Activated CD4-positive, alpha-beta T cell treated with anti-CD3 and anti-CD28 coated beads, Interleukin-2, Interleukin-6, amounts not matched to agents 100 ng/mL and 50 ng/mL, durations not matched to agents 16 hours and 8 hours (primary cell): ENCODE results near the gene MEGF9.
"Not testable (repeated sequence)": the region's sequence is repeated elsewhere in the genome, so short reads cannot be mapped to it uniquely, and the experiment has no call there.

Experiments
- DNase-seq: peaks from one replicate; pipeline ENCODE4 v3.0.0-alpha.2; 2020

Gene MEGF9

DNA sequence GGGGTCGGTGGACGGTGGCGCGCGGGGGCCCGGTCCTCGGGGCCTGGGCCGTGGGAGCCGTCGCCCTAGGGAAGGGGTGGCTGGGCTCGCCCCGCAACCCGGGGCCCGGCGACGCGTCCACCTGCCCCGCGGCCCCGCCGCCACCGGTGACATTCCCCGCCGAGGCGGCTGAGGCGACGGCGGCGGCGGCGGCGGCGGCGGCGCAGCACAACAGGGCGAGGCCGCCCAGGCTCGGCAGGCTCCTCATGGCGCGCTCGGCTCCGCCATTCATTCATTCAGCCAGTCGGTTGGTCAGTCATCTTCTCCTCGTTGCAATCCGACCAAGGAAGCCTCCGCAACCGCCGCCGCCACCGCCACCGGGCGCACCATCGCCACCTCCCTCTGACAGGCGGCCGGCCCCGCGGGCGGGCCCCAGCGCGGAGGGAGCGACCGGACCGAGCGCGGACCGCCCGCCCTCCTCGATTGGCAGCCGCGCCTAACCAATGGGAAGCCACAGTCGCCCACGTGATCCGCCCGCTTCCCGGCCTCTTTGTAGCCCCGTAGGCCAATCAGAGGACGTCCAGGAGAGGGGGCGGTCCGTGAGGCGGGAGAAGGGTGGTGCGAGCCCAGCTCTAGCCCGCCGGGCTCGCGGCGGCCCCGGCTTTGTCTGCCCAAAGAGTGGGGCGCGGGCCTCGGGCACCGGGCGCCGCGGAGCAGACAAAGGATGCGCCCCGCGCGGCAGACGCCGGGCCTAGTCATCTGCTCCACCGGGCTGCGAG, at the start of gene MEGF9:
TSS of gene MEGF9 (minus strand) at position 383 of the 758 bp plus-strand sequence. CDS start at position 271, 112 bp downstream.
- DNase-seq = peak; percentile 98

DNA sequence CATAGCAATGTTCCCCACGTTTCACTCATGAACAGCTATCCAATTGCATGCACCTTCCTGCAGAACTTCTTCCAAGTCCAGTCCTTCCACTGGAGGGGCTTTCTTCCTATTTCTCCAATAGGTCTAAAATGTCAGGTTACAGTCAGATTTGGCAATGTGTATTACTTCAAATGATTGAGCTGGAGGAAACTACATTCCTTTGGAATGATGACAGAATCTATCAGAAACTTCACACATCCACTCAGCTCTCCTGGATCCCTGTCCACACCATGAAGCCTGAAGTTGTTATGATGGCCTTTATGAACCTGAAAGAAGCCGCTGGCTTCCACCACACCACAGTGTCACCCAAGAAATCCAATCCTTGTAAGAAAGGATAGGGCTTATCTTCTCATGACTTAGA, 46.7 kb upstream of the MEGF9 start:
- no peak for DNase-seq

DNA sequence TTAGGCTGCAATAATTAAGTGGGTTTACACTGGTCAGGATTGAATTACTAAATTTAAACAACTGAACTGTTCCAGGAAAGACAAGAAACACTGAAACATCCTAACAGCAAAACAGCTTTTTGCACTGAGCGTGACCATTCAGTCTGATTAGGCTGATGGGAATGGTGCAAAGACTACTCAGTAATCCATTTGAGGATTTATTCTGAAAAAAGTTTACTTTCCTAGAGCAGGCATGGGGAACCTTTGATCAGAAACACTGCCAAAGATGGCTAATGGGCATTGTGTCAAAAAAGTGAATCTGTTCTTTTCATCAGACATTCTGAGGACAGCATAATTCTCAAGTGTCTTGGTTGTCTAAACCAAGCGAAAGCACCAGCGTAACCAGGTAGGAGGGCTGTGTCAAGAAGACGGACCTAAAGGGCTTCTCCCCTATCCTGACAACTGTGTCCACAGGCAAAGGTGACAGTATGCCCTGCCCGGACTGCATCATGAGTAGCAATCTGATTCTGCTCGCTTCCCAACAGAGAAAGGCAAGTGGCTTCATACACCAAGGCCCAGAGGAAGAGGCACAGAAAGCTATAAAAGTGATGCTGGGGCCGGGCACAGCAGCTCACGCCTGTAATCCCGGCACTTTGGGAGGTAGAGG, 45.6 kb upstream of the MEGF9 start:
- DNase-seq = no peak

DNA sequence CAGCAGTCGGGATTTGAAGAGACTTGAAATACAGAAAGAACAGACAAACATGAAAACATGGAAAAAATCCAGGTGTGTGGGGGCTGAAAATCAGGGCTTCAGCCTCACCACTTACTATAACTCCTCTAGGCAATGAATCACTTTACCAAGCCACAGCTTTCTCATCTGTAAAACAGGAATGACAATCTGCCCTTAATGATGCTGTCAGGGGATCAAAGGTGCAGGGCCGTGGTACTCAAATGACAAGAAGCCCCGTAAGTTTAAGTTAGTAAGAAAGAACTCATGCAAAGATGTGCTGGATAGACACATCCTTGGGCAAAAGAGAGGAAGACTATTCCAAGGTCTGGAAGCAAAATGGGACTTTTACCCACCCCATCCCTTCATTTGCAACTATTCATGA, 44.3 kb upstream of the MEGF9 start:
- peak; percentile 18 for DNase-seq

DNA sequence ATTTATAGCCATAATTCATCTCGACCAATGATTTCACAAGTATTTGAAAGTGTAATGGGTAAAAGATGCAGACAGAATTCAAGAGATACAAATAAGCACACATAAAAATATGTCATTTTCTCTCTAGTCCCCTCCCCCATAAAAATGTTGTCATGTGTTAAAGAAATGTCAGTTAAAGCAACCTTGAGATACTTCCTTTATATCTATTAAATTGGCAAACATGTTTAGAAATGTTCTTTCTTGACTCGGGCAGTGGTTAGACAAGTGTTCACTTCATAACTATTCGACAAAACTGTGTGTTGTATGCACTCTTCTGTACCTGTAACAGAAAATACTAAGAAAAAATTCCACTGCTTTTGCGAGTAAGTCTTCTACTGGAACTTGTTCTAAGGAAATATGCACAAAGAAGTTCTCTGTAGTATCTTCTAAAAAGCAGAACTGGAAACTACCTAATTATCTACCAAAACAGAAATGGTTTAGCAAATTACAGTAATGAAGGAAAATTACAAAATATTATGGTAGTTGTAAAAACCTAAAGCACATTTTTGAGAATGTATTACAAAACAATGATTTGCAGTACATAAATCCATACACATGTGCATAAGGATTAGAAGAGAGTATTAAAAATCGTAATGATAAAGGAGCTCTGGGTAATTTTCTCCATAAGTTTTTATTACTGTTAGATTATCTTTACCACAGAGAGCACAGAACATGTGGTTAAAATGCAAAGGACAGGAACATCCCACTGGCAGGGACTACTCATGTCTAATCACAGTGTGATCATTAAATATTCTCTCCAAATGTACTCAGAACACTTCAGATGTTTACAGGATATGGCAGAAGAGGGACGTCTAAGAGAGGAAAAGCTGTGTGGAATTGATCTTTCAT, 43.0 kb upstream of the MEGF9 start:
- DNase-seq = no peak

DNA sequence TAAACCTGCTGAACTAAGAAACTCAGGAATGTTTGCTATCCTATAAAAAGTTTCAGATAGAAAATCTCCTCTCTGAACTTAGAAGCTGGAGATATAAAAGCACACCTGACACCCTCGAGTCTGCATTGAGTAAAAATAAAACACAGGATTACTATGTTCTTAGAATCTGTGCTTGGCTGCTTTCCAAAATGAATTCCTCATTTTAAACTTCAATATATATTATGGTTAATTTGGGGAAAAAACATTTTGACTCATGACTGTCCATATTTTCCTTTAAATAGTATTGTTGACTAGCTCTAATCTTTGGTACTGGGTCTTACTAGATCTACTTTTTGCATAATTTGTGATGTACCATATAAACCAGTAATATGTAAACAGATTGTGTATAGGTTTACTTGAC, 42.3 kb upstream of the MEGF9 start:
- DNase-seq = no peak

DNA sequence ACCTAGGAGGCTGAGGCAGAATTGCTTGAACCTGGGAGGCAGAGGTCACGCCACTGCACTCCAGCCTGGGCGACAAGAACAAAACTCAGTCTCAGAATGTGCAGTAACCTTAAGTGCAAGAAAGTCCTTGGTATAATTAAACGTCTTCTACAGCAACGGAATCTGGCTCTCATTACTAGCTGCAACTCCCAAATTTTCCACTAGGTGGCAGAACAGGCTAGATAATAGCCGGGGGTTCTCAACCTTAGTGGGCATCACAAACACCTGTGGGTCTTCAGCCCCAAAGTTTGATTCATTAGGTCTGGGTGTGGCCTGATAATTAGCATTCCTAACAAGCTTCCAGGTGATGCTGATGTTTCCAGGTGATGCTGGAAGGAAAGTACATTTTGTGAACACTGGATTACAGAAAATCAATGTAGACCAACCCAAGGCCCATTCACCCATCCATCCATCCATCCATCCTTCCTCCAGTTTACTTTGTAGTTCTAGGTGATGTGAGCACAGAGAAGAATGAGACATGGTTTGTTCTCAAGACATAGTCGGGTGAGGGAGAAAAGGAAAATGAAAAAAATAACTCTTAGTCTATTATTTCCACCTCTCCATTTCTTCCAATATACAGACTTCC, 41.7 kb upstream of the MEGF9 start:
- peak; percentile 80 for DNase-seq

DNA sequence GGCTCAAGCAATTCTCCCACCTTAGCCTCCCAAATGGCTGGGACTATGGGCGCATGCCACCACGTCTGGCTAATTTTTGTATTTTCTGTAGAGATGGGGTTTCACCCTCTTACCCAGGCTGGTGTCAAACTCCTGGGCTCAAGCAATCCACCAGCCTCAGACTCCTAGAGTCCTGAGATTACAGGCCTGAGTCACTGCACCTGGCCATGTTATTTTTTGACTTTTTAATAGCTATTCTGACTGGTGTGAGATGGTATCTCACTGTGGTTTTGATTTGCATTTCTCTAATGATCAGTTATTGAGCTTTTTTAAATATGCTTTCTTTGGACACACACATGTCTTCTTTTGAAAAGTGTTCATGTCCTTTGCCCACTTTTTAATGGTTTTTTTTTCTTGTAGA, 40.8 kb upstream of the MEGF9 start:
- no peak for DNase-seq

DNA sequence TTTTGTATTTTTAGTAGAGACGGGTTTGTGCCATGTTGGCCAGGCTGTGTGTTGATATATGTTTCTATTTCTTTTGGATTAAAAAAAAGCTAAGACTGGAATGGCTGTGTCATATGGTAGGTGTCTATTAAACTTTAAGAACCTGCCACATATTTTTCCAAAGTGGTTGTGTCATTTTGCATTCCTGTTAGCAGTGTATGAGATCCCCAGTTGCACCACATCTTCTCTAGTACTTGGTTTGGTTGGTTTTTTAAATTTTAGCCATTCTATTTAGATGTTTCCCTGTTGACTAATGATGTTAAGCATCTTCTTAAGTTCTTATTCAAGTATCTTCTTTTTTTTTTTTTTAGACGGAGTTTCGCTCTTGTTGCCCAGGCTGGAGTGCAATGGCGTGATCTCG, 36.2 kb upstream of the MEGF9 start:
- no peak for DNase-seq

DNA sequence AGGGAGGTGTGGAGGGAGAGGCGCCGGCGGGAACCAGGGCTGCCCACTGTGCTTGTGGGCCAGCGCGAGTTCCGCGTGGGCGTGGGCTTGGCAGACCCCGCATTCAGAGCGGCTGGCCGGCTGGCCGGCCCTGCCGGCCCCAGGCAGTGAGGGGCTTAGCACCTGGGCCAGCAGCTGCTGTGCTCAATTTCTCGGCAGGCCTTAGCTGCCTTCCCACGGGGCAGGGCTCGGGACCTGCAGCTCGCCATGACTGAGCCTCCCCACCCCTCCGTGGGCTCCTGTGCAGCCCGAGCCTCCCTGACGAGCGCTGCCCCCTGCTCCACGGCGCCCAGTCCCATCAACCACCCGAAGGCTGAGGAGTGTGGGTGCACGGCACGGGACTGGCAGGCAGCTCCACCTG, 32.1 kb upstream of the MEGF9 start:
- not testable (repeated sequence) for DNase-seq

DNA sequence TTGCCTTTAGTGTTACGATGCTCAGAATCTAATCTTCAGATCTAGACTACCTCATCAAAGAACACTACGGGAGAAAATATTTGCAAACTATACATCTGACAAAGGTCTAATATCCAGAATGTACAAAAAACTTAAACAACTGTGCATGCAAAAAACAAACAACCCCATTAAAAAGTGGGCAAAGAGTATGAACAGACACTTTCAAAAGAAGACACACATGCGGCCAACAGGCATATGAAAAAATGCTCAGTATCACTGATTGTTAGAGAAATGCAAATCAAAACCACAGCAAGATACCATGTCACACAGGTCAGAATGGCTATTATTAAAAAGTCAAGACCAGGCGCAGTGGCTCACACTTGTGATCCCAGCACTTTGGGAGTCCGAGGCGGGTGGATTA, 31.0 kb upstream of the MEGF9 start:
- DNase-seq = no peak

DNA sequence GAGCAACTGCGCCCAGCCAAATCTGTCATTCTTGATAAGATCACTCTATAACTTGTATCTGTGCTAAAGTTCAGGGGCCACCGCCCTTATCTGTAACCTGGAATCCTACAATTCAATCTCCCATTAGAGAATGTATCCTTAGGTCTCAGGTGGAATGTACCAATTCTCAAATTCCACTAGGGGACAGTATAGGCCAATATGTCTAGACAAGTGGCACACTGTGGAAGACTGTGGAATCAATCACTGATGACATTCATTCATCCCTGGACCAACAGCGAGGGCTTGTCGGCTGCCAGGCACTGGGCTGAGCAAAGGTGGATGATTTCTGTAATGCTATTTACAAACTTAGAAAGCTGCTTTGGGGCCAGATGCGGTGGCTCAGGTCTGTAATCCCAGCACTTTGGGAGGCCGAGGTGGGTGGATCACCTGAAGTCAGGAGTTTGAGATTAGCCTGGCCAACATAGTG, 28.7 kb upstream of the MEGF9 start:
- DNase-seq = peak; percentile 56

DNA sequence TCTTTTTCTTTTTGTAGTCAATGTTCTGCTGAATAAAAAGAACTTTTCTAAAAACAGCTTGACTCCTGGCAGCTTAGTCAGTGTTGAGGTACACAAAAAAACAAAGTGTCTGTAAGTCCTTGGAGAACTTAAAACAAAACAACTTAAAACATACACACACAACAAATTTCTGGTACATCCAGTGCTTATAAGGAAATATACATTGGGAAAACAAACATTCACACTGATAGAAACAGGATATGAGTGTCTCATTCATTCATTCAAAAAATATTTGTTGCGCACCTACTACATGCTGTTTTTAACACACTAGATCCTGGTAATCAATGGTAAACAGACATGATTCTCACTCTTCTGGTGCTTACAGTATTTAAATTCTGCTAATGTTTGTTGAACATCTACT, 27.4 kb upstream of the MEGF9 start:
- no peak for DNase-seq

DNA sequence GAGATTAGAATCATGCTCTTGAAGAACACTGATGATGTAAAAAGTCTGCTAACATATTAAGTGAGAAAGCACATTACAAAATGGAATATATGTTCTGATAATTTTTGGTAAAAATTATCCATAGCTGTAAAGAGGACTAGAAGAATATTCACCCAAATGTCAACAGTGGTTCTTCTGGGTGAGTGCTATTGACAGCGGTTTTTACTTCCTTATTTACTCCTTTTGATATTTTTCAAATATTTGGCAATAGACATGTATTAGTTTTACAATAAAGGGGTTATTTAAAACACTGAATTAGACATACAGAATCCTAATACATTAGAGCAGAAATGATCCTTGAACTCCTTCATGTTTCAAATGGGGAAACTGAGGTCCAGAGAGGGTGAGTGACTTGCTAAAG, 26.9 kb upstream of the MEGF9 start:
- no peak for DNase-seq

DNA sequence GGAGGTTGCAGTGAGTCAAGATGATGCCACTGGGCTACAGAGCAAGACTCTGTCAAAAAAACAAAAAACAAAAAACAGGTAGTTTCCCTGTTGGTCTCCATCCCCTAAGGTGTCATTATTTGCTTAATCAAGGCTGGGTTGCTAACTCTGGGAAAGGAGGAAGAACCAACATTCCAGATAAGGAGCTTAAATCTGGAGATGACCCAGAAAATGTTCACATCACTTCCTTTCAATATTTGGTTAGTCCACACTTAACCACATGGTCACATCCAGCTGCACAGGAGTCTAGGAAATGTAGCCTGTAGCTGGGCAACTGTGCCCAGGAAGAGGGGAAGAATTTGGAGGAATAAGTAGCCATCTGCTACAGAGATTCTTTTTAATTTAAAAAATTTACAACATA, 25.9 kb upstream of the MEGF9 start:
- DNase-seq = no peak

DNA sequence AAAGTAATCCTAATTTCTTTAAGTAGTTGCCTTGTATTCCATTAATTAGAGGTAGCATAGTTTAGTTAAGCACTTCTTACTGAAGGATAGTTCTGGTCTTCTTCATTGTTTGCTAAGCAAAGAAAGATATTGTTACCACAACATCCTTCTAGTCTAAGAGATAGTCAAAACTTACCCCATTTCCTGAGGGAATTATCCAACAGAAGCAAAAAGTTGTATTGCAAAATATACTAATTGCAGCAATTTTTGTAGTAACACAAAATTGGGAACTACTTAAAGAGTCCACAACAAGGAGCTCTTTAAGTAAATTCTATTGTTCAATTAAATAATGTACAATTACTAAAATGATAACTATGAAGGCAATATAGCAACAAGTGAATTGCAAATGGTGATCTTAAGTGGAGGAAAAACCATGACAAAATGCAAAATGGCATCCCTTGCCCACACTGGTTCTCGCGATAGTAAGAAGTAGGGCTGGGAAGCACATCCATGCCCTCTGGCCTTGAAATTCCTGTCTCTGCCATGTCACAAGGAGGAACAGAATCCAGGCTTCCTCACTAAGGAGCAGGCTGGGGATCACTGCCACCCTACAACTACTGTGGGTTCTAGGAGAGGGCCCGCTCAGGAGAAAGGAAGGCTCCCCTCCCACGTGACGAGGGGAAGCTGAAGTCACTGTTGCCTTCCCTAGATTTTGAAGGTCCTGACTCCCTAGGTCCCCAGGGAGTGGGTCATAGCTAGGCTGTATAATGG, 23.3 kb upstream of the MEGF9 start:
- no peak for DNase-seq

DNA sequence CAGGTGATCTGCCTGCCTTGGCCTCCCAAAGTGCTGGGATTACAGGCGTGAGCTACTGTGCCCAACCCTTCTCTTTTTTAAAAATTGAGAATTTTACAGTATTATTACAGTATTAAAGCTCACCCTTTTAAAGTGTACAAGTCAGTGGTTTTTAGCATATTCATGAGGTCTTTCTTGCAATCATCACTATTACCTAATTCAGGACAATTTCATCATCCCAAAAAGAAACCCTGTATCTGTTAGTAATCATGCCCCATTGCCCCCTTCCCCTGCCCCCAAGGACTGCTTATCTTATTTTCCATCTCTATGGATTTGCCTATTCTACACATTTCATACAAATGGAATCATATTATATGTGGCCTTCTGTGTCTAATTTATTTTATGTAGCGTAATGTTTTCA, 22.6 kb upstream of the MEGF9 start:
- no peak for DNase-seq

DNA sequence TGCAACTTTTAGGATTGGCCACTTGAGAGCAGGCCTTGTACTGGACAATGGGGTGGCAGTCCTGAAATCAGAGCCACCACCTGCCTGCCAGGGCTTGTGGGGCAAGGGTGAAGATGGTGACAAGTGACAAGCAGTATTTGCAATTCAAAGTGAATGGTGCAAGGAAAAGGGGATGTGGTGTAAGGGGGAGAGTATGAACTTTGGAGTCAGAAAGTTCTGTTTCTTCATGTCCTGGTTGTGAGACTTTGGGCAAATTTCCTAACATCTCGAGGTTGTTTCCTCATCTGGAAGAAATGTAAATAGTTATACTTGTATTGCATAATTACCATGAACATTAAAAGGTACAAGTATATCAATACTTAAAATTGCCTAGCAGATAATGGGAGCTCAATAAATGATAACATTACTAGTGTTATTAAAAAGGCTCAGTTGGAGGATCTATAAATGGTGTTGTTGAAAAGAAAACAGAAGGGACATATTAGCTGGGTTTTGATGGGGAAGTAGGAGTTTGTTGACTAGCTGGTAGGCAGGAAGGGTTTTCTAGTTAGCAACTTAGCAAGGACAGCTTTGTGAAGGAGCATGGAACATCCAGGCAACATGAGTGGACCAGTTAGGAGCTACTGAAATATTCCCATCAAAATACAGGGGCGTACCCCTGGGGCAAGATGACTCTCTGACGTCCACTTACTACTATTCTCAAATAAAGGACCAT, 21.3 kb upstream of the MEGF9 start:
- no peak for DNase-seq

DNA sequence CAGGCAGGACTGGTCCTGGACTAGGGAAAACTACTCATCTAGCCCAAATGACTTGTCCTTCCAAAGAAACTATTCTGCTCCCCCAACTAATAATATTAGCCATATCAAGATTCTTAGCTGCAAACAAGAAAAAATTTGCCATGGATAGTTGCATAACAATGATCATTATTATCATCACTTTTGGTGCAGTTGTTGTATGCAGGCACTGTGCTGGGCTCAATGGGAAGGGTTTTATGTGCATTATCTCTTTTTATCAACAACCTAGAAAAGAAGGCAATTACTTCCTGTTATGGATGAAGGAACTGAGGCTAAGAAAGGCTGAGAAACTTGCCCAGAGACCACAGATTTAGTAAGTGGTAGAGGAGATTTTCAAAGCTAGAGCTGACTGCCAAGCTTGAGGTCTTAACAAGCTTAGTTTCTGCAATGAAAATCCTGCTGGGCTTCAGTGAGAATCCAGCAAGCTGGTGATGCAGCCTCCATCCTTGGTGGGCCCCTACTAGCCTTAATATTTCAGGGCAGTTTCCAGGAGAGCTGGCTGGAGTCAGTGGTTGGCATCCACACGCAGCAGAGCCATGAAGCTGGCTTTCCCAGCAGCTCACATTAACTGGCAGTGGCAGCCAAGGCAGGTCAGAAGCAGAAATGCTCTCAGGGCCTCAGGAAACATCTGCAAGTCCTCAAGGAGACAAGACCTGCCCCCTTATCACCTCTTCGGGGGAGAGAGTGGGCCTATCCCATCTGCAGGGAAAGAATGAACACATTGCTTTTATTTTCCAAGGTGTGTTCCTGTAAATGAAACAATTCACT, 20.5 kb upstream of the MEGF9 start:
- DNase-seq = no peak

DNA sequence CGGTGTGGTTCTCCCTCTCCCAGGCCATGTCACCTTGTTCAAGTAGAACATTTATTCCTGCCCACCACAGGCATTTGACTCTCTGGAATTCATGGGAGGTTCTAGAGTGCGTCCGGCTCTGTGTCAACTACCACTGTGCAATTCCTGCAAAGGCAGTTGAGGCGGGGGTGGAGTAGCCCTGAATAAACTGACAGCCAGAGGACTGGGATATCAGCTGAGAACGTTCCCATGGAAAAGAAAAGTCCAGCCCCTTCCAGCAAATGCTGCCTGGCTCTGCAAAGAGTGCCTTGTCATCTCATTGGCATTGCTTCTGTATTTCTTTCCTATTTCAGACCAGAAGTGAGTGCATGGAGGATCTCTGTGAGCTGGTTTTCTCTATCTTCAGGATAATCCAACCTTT, 18.9 kb upstream of the MEGF9 start:
- no peak for DNase-seq
